Skeletal muscle satellite cell (primary cell): ENCODE results near the gene NISCH.

Experiments used
- H3K27me3 ChIP-seq: 2 replicates; pipeline ENCODE4 v1.7.0; 2013; ENCODE audit warnings: low read length; ENCODE audit not compliant: control insufficient read depth, insufficient read depth
- H3K36me3 ChIP-seq: 2 replicates; pipeline ENCODE4 v1.7.0; 2013; ENCODE audit warnings: mild to moderate bottlenecking, control low read depth, low read length; ENCODE audit not compliant: insufficient read depth
- H3K4me1 ChIP-seq: 2 replicates; pipeline ENCODE4 v1.7.0; 2013; ENCODE audit warnings: low read length; ENCODE audit not compliant: control insufficient read depth, insufficient read depth
- H3K4me2 ChIP-seq: 2 replicates; pipeline ENCODE4 v1.7.0; 2013; ENCODE audit warnings: mild to moderate bottlenecking, low read length
- H3K4me3 ChIP-seq: 2 replicates; pipeline ENCODE4 v1.7.0; 2013; ENCODE audit warnings: low read length
- H3K9ac ChIP-seq: 2 replicates; pipeline ENCODE4 v1.7.0; 2013; ENCODE audit warnings: mild to moderate bottlenecking, low read depth, low read length, moderate library complexity
- H3K9me3 ChIP-seq: replicated peaks from 2 replicates; pipeline ENCODE4 v1.7.0; 2013; ENCODE audit warnings: mild to moderate bottlenecking, control low read depth, low read length

NISCH gene

DNA sequence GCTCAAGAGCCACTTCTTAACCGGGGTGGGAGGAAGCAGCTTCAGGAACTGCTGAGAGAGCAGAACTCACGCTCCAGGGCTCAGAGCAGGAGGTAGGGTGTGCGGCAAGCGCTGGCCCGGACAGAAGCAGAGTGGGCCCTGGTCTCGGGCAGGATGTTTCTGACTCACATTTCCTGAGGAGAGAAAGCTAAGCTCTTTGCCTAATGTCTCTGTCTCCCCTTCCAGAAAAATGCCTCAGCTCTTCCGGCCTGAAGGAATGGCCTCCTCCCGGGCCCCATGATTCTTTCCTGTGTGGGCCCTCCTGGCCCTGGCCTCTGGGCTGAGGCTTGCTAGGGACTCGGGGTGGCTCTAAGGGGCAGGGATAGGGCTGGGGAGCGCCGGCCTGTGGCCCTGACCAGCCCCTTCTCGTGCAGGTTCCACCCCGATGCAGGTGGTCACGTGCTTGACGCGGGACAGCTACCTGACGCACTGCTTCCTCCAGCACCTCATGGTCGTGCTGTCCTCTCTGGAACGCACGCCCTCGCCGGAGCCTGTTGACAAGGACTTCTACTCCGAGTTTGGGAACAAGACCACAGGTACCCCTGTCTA, 35.6 kb downstream of the NISCH start:
- Histone ChIP-seq H3K27me3 (no peaks in the 10 kb centered on the region), H3K4me2 (no peak overlapping the region), H3K9ac (no peak overlapping the region), H3K9me3 (no peaks in the 10 kb centered on the region), H3K36me3 (peaks cover 68% of the 10 kb centered on the region), H3K4me1 (peaks cover 7% of the 10 kb centered on the region), H3K4me3 (no peak overlapping the region)

DNA sequence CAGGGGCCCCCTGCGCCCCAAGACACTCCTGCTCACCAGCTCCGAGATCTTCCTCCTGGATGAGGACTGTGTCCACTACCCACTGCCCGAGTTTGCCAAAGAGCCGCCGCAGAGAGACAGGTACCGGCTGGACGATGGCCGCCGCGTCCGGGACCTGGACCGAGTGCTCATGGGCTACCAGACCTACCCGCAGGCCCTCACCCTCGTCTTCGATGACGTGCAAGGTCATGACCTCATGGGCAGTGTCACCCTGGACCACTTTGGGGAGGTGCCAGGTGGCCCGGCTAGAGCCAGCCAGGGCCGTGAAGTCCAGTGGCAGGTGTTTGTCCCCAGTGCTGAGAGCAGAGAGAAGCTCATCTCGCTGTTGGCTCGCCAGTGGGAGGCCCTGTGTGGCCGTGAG, 36.7 kb downstream of the NISCH start:
- no peaks in the 10 kb centered on the region for H3K27me3 ChIP-seq
- H3K9me3 ChIP-seq, result no peaks in the 10 kb centered on the region
- H3K4me3 ChIP-seq, result no peak overlapping the region
- H3K9ac ChIP-seq, result no peak overlapping the region
- peaks cover 13% of the 10 kb centered on the region for H3K4me1 ChIP-seq
- peaks cover 61% of the 10 kb centered on the region for H3K36me3 ChIP-seq
- H3K4me2 ChIP-seq, result no peak overlapping the region

DNA sequence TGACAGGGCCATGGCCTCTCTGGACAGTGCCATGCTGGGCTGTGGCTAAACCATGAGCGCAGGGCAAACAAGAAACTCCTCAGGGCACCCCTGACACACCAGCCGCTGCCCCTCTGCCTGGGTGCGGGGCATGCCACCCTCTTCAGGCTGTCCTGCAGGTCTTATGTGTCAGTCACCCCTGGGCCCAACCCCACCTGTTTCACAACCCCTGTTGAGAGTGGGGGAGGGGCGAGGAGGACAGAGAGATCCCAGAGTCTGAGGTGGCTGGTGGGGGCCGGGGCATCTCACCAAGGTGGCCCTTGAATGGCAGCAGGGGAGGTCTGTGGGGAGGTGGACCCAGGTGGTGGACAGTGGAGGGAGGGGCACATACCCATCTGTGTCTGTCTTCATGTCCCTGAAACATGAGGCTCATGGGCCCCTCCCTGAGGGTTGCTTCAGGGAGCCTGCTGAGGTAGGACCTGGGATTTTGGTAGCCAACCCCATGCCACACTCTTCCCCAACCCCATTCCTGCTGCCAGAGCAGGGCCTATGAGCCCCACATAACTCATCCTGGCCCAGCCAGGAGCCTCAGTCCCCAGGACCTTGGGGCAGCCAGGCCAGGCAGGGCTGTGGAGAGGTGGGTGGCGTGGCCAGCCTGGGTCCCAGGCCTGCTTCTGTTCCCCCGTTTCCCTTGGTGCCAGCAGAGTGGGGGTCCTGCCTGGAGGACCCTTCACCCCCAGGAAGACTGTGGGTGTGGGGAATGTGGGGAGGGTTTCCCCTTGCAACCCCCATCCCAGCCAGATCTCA, 38.0 kb downstream of the NISCH start:
- H3K9ac ChIP-seq, result no peak overlapping the region
- no peaks in the 10 kb centered on the region for H3K27me3 ChIP-seq
- no peak overlapping the region for H3K4me3 ChIP-seq
- peaks cover 47% of the 10 kb centered on the region for H3K36me3 ChIP-seq
- H3K9me3 ChIP-seq, result no peaks in the 10 kb centered on the region
- peaks cover 22% of the 10 kb centered on the region for H3K4me1 ChIP-seq
- no peak overlapping the region for H3K4me2 ChIP-seq

DNA sequence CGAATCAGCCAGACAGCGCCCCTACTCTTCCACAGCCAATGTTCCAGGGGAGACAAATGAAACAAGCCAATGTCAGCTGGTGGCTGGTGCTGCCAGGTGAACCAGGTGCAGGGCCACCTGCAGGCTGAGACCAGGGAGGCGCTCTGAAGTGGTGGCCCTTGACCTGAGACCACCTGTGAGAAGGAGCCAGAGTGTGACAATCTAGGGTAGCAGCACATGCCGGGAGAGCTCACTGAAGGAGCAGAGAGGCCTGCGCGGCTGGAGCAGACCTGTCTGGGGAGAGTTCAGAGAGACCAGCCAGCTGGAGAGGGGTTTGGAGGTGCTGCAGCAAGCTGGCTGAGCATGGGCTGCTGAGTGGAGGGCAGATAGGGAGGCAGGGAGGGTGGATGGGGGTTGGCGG, 39.0 kb downstream of the NISCH start:
- Histone ChIP-seq H3K4me2 (no peak overlapping the region), H3K4me3 (no peak overlapping the region), H3K36me3 (peaks cover 39% of the 10 kb centered on the region), H3K9ac (no peak overlapping the region), H3K4me1 (peaks cover 31% of the 10 kb centered on the region), H3K27me3 (no peaks in the 10 kb centered on the region), H3K9me3 (no peaks in the 10 kb centered on the region)

DNA sequence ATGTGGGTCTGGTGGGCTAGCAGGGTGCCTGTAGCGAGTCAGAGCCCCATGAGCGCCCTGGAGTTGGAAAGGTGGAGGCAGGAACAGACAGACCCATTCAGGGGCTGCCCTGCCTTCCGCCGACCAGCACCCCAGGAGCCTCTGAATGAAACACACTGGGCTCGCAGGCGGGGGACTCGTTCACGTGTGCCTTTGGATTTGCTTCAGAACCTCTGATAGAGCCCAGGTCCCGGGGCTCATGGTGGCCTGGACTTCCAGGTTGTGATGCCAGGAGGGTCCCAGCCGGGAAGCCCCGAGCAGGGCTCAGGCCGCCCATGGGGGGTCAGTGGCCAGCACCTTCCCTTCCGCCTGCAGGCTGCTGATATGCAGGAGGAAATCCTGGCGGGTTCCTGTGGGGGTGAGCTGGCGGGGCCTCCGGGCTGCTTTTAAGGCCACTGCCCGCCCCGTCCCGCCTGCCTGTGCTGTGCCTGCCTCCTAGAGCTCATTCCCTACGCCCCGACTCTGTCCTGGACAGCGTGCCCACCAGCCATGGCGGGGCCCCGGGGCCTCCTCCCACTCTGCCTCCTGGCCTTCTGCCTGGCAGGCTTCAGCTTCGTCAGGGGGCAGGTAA, 39.6 kb downstream of the NISCH start, which contains the start of gene STAB1:
TSS of gene STAB1 (plus strand) at position 453 of the 610 bp plus-strand sequence. CDS start at position 529, 76 bp downstream.
- Histone ChIP-seq H3K4me3 (no peak within 1 kb of the TSS), H3K9ac (no peak within 1 kb of the TSS), H3K36me3 (peaks cover 34% of the 10 kb centered on the region), H3K9me3 (no peaks in the 10 kb centered on the region), H3K27me3 (no peaks in the 10 kb centered on the region), H3K4me1 (peaks cover 31% of the 10 kb centered on the region), H3K4me2 (no peak within 1 kb of the TSS)

DNA sequence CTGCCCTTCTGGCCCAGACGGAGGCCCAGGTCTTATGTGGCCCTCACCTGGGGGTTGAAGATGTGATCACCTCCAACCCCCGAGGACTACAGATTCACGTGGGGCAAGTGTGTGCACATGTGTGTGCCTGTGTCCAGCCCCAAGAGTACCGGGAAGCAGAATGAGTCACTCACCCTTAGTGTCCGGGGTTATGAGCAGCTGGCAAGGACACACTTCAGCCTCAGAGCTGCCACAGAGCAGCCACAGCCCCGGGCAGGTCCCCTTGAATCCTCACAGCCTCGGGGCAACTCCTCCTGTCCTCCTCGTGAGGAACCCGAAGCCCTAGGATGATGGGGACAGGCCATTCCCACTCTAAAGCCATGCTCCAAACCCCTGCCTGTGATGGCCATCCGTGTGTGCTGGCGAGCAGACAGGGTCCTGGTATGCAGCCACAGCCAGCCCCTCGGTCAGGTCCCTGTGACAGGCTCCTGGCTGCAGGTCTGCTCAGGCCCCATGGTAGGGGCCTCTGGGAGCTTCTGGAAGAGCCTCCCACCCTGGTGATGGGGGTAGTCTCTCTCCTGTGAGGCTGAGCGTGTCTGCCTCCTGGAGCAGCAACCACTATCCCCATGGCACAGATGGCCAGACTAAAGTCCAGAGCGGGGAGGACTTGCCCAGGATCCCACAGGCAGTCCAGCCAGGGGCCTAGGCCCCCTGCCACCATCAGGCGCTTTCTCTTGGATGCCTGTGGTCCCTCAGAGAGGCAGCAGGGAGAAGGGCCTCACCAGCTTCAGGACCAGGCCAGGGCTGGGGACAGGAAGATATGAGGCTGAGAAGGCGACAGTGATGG, 40.6 kb downstream of the NISCH start:
- H3K4me1 ChIP-seq, result peaks cover 31% of the 10 kb centered on the region
- no peak overlapping the region for H3K9ac ChIP-seq
- peaks cover 24% of the 10 kb centered on the region for H3K36me3 ChIP-seq
- H3K4me2 ChIP-seq, result no peak overlapping the region
- no peak overlapping the region for H3K4me3 ChIP-seq
- H3K9me3 ChIP-seq, result no peaks in the 10 kb centered on the region
- no peaks in the 10 kb centered on the region for H3K27me3 ChIP-seq

DNA sequence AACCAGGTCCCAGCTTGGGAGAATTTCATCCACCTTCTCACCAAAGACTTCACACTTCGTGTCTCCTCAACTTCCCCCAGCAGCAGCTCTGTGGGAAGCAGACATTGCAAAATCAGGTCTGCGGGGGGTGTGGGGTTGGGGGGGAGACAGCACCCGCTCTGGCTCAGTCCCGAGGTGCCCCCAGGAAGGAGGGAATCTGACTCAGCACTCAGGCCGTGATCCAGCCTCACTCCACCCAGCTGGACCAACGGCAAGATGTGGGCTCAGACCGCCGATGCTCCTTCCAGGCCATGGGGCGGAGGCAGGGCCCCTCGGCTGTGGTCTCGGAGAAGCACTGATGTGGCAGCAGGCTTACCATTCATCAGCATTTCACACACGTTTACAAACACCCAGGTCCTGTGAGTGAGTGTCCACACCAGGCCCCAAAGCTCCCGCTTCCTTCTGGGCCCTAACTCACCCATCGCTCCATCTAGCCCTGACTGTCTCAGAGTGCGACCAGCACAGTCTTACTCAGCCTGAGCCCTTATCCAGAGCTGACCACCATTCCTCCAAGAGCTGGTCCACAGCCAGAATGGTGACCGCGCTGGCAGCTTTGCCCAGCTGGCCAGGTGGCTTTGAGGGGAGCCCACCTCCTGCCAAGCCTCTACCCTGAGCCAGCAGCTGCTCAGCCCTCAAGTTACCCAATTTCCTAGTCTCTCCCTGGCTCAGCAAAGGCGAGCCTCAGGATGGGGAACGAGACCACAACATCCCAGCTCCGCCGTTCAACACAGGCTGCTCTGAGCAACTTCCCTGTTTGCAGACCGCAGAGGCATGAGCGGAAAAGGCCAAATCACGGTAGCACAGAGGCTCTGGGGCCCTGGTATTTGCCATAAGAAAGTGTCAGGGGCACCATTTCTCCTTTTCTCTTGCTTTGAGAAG, 43.0 kb downstream of the NISCH start:
- no peak overlapping the region for H3K4me3 ChIP-seq
- no peak overlapping the region for H3K9ac ChIP-seq
- H3K9me3 ChIP-seq, result no peaks in the 10 kb centered on the region
- H3K36me3 ChIP-seq, result peaks cover under 1% of the 10 kb centered on the region
- H3K4me1 ChIP-seq, result peaks cover 31% of the 10 kb centered on the region
- peak overlapping the region; percentile 49 for H3K4me2 ChIP-seq
- H3K27me3 ChIP-seq, result no peaks in the 10 kb centered on the region

DNA sequence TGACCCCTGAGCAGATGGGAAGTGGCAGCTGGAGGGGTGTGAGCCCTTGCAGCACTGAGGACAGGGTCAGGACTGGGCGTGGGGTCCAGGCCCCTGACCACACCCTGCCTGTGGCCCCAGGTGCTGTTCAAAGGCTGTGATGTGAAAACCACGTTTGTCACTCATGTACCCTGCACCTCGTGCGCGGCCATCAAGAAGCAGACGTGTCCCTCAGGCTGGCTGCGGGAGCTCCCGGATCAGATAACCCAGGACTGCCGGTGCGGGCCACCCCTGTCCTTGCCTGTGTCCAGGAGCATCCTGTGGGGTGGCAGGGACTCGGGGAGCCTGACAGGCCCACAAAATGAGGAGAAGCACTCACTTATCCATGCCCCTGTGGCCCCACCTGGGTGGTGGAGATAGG, 45.6 kb downstream of the NISCH start:
- no peak overlapping the region for H3K9ac ChIP-seq
- H3K4me3 ChIP-seq, result no peak overlapping the region
- H3K4me2 ChIP-seq, result no peak overlapping the region
- H3K36me3 ChIP-seq, result no peaks in the 10 kb centered on the region
- H3K27me3 ChIP-seq, result peaks cover 5% of the 10 kb centered on the region
- H3K9me3 ChIP-seq, result no peaks in the 10 kb centered on the region
- H3K4me1 ChIP-seq, result peaks cover 23% of the 10 kb centered on the region

DNA sequence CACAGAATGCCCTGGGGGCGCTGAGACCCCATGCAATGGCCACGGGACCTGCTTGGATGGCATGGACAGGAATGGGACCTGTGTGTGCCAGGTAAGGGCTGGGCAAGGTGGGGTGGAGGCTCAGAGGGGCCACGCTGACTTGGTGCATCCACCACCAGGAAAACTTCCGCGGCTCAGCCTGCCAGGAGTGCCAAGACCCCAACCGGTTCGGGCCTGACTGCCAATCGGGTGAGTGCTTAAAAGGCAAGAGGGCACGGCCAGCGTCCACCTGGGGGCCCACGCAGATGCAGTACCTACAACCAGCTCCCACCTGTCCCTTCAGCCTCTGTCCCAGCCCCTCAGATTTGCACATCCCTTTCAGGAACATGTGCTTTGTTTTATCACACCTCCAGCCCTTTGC, 46.6 kb downstream of the NISCH start:
- Histone ChIP-seq H3K27me3 (peaks cover 5% of the 10 kb centered on the region), H3K4me3 (no peak overlapping the region), H3K4me1 (peaks cover 23% of the 10 kb centered on the region), H3K9ac (no peak overlapping the region), H3K36me3 (no peaks in the 10 kb centered on the region), H3K4me2 (no peak overlapping the region), H3K9me3 (no peaks in the 10 kb centered on the region)

DNA sequence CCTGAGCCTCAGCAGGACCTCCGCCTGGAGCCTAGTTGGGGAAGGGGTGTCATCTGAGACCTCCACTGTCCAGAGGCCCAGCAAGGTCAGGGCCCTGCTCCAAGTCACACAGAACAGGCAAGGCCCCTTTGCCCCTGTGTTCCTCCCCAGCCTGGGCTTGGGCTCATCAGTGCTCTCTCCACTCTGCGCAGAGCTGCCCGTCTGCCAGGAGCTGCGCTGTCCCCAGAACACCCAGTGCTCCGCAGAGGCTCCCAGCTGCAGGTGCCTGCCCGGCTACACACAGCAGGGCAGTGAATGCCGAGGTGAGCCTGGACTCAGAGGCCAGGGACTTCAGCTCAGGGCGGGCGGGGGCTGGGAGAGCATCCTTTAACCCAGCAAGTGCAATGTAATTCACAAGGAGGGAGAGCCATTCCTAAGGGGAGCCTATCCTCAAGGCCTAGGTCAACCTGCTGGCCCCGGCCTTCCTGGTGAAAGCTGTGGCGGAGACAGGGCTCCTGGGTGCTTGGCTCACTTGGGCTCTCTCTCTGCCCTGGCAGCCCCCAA, 47.5 kb downstream of the NISCH start:
- Histone ChIP-seq H3K27me3 (peaks cover 5% of the 10 kb centered on the region), H3K4me3 (no peak overlapping the region), H3K9ac (no peak overlapping the region), H3K4me1 (peaks cover 28% of the 10 kb centered on the region), H3K9me3 (no peaks in the 10 kb centered on the region), H3K4me2 (no peak overlapping the region), H3K36me3 (no peaks in the 10 kb centered on the region)
